GM18507 (cell line): ENCODE results near the gene GLRX5.

Source experiments
- DNase-seq: peaks from one replicate; pipeline ENCODE4 v3.0.0; 2011; ENCODE audit warnings: low read depth; ENCODE audit not compliant: insufficient read length; ENCODE audit errors: extremely low spot score
- FAIRE-seq: peaks from 2 replicates; lab custom pipeline; 2011; peaks lifted over from hg19 to GRCh38; lab: Jason Lieb, UNC

Gene GLRX5

GRCh38 chr14:95534299-95535225 is at the start of gene GLRX5:
Gene GLRX5, plus strand, starts transcription at chr14:95535050. Its CDS starts 40 bp downstream, at chr14:95535090.
- peak; percentile 100 for FAIRE-seq

GRCh38 chr14:95485222-95485819 is 49.5 kb upstream of the GLRX5 start:
- DNase-seq (no peak), FAIRE-seq (no peak)

More at GRCh38 chr14:95534299-95535225, at the start of gene GLRX5:
- DNase-seq = peak; percentile 95

GRCh38 chr14:95486875-95487668 is 47.8 kb upstream of the GLRX5 start:
- no peak for DNase-seq
- peak; percentile 51 for FAIRE-seq

GRCh38 chr14:95487669-95488084 is 47.2 kb upstream of the GLRX5 start:
- FAIRE-seq = no peak
- no peak for DNase-seq

- FAIRE-seq = peak; percentile 35
- no peak for DNase-seq
These were observed 46.3 kb upstream of the GLRX5 start for GRCh38 chr14:95488376-95489213.

GRCh38 chr14:95489214-95490137 is 45.4 kb upstream of the GLRX5 start:
- DNase-seq (no peak), FAIRE-seq (no peak)

- DNase-seq (no peak), FAIRE-seq (no peak)
These were observed 44.7 kb upstream of the GLRX5 start for GRCh38 chr14:95490138-95490509.

- no peak for FAIRE-seq
- no peak for DNase-seq
These were observed 44.0 kb upstream of the GLRX5 start for GRCh38 chr14:95490727-95491451.

- no peak for DNase-seq
- FAIRE-seq = peak; percentile 15
These were observed 42.8 kb upstream of the GLRX5 start for GRCh38 chr14:95491936-95492608.

GRCh38 chr14:95493503-95493902 is 41.3 kb upstream of the GLRX5 start:
- FAIRE-seq = no peak
- no peak for DNase-seq

- FAIRE-seq (no peak), DNase-seq (no peak)
These were observed 40.9 kb upstream of the GLRX5 start for GRCh38 chr14:95493976-95494375.

GRCh38 chr14:95494456-95494855 is 40.4 kb upstream of the GLRX5 start:
- FAIRE-seq (no peak), DNase-seq (no peak)

- no peak for DNase-seq
- no peak for FAIRE-seq
These were observed 39.8 kb upstream of the GLRX5 start for GRCh38 chr14:95495076-95495475.

GRCh38 chr14:95495538-95496025 is 39.3 kb upstream of the GLRX5 start:
- peak; percentile 99 for FAIRE-seq
- DNase-seq = peak; percentile 72

GRCh38 chr14:95496111-95496681 is 38.7 kb upstream of the GLRX5 start:
- DNase-seq = no peak
- FAIRE-seq = no peak

- DNase-seq = no peak
- peak; percentile 29 for FAIRE-seq
These were observed 38.1 kb upstream of the GLRX5 start for GRCh38 chr14:95496690-95497259.
